ENCODE data around the gene FREM3.

Gene FREM3

GRCh38 chr4:143667461-143667860, 33.0 kb downstream of the FREM3 start:
- no peak for DNase-seq (ENCODE audit: low spot score)

- DNase-seq (ENCODE audit: low spot score) = no peak
These were observed 42.1 kb downstream of the FREM3 start for GRCh38 chr4:143658336-143658735.

- DNase-seq (ENCODE audit: low spot score) = no peak
These were observed 45.9 kb downstream of the FREM3 start for GRCh38 chr4:143654571-143654970.

- no peak for DNase-seq (ENCODE audit: low spot score)
These were observed 47.4 kb downstream of the FREM3 start for GRCh38 chr4:143653031-143653430.

- no peak for DNase-seq (ENCODE audit: low spot score)
These were observed 57.1 kb downstream of the FREM3 start for GRCh38 chr4:143643399-143643798.

GRCh38 chr4:143642611-143643010, 57.9 kb downstream of the FREM3 start:
- DNase-seq (ENCODE audit: low spot score) = no peak

- DNase-seq (ENCODE audit: low spot score) = no peak
These were observed 59.1 kb downstream of the FREM3 start for GRCh38 chr4:143641361-143641760.

GRCh38 chr4:143634763-143635162, 65.7 kb downstream of the FREM3 start:
- DNase-seq (ENCODE audit: low spot score) = no peak

- no peak for DNase-seq (ENCODE audit: low spot score)
These were observed 66.6 kb downstream of the FREM3 start for GRCh38 chr4:143633833-143634232.

- no peak for DNase-seq (ENCODE audit: low spot score)
These were observed 74.2 kb downstream of the FREM3 start for GRCh38 chr4:143626134-143626911.

- DNase-seq (ENCODE audit: low spot score) = no peak
These were observed 74.8 kb downstream of the FREM3 start for GRCh38 chr4:143625632-143626031.

GRCh38 chr4:143623896-143624295, 76.6 kb downstream of the FREM3 start:
- DNase-seq (ENCODE audit: low spot score) = no peak

- DNase-seq (ENCODE audit: low spot score) = no peak
These were observed 81.7 kb downstream of the FREM3 start for GRCh38 chr4:143618811-143619210.

- DNase-seq (ENCODE audit: low spot score) = no peak
These were observed 82.3 kb downstream of the FREM3 start for GRCh38 chr4:143617994-143618679.

GRCh38 chr4:143616771-143617170, 83.7 kb downstream of the FREM3 start:
- peak; percentile 88 for DNase-seq (ENCODE audit: low spot score)

GRCh38 chr4:143609492-143609891, 91.0 kb downstream of the FREM3 start:
- no peak for DNase-seq (ENCODE audit: low spot score)

GRCh38 chr4:143606480-143606879, 94.0 kb downstream of the FREM3 start:
- no peak for DNase-seq (ENCODE audit: low spot score)

- no peak for DNase-seq (ENCODE audit: low spot score)
These were observed 100.6 kb downstream of the FREM3 start for GRCh38 chr4:143599827-143600226.

- no peak for DNase-seq (ENCODE audit: low spot score)
These were observed 101.7 kb downstream of the FREM3 start for GRCh38 chr4:143598816-143599215.

- no peak for DNase-seq (ENCODE audit: low spot score)
These were observed 103.2 kb downstream of the FREM3 start for GRCh38 chr4:143597276-143597675.

GRCh38 chr4:143587703-143588102, 112.8 kb downstream of the FREM3 start:
- DNase-seq (ENCODE audit: low spot score) = peak; percentile 16

GRCh38 chr4:143586080-143586479, 114.4 kb downstream of the FREM3 start:
- no peak for DNase-seq (ENCODE audit: low spot score)

- DNase-seq (ENCODE audit: low spot score) = no peak
These were observed 114.9 kb downstream of the FREM3 start for GRCh38 chr4:143585548-143585947.
